GM18519 (cell line): ENCODE results near the gene PDGFA.

Experiments
- ATAC-seq: cut with Tn5 transposase; IDR thresholded peaks from one replicate; pipeline ENCODE4 v1.9.1; 2021; ENCODE audit warnings: mild to moderate bottlenecking, moderate library complexity; ENCODE audit not compliant: unreplicated experiment, low FRiP score

Gene PDGFA

DNA sequence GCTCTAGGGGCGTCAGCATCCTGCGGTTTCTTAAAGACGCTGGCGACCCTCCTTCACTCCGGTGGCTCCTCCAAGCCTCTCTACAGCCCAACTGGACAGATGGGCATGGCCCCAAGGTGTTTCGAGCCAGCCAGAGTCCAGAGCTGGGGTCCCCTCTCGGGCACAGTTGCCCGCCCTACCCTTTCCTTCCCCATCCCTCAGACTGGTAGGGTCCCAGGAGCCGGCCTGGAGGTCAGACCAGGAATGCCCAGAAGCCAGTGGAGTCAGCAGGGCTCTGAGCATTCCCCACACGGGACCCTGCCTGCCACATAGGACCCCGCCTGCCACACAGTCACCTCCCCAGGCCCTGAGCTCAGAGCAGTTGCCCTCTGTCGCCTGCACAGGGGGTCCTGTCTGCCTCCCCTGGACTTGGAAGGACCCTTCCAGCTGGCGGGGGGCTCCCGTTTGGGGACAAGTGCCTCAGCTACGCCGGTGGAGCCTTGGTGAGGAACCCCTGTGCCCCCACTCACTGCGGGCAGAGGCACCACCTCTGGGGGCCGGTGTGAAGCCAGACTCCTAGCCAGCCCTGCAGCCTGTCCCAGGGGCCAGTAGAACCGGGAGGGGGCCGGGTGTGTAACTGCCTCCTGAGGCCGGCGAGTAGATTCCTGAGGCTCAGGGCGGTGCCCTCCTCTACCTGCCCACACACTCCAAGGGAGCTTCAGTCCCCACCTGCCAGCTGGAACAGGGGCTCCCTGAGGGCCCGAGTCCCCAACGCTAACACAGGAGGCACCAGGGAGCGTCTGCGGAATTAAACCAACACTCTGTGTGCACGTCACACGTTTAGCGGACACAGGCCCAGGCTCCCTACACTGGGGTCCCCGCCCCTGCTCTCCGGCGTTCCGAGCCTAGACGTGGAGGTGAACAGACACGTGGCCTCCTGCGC, 19.4 kb upstream of the PDGFA start:
- ATAC-seq: no peak

DNA sequence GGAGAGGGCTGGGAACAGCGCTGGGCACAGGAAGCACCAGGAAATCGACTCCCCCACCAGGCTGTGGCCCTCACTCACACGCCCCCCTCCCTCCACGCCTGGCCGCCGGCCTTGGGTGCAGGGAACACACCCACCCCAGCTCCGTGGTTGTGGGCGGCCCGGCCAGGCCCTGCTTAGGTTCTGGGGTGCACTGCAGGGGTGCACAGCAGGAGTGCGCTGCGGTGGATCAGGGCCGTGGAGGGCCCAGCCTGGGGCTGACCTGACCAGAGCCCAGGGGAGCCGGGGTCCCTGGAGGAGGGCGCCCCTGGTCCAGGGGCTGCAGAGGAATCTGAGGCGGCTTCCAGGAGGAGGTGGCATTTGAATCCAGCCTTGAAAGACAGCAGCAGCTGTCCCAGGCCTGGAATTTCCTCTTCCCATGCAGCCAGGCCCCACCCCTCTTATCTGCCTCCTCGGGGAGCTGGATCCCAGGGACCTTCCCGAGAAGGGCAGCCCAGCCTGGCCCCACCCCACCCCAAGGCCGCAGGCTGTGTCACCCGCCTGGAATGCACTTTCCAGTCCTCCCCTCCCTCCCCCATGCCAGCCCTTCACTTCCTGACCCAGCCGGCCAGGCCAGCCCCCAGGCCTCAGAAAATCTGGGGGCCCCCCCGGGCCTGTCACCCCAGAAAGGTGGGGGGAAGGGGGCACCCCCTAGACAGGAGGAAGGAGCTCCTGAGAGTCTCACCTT, 18.4 kb upstream of the PDGFA start:
- ATAC-seq: no peak

DNA sequence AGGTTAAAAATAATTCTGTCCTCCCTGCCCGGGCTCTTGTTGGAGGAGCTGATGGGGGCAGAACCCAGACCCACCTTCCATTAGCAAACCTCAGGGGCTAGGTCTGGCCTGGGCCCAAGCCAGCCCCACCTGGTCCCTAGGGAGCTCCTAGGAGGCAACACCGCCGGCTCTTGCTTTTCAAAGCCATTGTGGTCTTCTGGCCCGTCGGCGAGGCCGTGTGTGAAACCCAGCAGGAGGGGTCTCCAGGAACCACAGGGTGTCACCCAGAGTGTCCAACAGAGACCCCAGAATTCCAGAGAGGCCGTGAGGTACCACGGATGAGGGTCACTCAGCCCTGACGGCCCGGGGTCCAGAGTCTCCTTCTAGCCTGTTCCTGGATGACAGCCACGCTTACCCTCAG, 16.6 kb upstream of the PDGFA start:
- no peak for ATAC-seq

DNA sequence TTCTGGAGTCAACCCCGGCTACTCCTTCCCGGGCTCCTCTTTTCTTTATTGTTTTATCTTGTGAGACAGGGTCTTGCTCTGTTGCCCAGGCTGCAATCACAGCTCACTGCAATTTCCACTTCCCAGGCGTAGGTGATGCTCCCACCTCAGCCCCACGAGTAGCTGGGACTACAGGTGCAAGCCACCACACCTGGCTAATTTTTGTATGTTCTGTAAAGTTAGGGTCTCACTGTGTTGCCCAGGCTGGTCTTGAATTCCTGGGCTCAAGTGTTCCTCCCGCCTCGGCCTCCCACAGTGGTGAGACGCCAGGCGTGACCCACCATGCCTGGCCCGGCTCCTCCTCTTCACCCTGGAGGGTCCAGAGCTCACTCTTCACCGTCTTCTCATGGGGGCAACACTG, 15.3 kb upstream of the PDGFA start:
- no peak for ATAC-seq

DNA sequence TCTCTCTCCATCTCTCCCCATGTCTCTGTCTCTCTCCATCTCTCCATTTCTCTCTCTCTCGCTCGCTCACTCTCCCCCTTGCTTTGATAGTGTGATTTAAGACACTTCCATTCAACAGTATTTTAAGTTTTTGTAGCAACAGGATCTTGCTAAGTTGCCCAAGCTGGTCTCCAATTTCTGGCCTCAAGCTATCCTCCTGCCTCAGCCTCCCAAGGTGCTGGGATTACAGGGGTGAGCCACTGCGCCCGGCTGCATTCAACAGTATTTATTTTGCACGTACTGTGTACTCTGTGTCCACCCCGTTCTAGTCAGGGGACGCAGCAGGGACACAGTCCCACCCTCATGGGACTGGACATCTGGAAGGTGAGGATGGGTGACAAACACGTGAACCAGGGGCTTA, 14.4 kb upstream of the PDGFA start:
- ATAC-seq: no peak

DNA sequence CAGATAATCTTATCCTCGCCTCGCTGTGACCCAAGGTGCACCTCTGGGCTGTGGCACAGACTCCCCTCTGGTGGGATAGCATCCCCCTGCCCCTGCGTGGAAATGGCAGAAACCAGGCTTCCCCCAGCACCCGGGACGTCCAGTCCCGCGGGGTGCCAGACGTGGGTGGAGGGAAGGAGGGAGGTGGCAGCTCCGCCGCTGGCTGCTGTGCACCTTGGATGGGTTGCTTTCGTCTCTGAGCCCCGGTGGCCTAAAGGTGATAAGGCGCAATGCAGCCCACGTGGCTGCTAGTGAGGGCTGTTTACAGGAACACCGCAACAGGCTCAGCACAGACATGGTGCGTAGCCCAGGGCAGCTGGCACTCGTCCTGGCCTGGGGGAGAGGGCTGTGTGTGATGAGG, 13.6 kb upstream of the PDGFA start:
- ATAC-seq: no peak

DNA sequence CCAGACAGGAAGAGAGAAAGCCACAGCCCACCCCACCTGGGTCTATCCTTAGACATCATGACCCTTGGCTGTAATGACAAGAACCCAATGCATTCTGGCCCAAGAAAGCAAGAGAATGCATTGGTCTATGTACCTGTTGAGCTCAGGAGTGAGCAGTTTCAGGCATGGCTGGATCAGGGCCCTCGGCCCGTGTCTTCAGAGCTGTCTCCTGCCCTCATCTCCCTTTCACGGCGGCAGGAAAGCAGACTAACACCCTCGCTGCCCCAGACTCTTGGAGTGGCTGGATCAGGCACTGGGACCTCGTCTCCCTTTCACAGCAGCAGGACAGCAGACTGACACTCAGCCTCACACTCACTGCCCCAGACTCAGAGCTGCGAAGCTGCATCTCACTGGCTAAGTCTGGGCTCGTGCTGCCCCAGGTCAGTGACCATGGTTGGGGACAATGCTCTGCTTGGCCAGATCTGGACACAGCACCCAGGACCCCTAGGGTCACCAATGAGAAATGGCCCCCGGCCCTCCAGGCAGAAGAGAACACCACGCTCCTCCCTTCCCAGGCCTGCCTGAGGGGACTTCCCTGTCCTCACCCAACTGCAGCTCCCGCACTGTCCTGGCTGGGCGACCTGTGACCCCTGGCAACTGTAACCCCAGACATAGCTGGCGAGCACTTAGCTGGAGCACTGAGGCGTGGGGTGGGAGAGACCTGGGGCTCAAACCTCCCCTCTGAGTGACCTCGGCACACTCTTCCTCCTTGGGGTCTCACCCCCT, 12.9 kb upstream of the PDGFA start:
- no peak for ATAC-seq

DNA sequence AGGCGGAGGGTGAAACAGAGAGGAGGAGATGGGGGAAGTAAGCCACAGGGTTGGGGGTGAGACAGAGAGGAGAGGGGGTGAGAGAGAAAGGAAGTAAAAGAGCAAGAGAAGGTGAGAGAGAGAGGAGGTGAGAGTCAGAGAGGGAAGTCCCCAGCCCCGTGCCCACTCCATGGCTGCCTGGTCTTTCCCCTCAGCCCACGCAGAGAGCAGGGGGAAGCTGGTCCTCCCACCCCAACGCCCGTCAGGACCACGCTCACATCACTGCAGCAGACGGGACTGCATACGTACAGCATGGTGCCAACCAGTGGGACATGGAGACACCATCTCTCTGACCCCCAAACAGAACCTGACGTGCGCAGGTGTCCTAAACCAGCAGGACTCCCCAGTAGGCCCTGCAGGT, 12.1 kb upstream of the PDGFA start:
- ATAC-seq: no peak

DNA sequence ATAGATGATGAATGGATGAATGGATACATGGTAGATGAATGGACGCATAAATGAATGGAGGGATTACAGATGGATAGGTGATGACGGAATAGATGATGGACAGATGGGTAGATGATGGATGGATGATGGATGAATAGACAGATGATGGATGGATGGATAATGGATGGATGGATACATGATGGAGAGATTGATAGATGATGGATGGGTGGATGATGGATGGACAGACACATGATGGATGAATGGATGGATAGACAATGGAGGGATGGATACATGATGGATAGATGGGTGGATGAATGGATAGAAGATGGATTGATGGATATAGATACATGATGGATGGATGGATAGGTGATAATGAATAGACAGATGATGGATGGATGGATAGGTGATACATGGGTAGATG, 8.8 kb upstream of the PDGFA start:
- ATAC-seq: no peak

DNA sequence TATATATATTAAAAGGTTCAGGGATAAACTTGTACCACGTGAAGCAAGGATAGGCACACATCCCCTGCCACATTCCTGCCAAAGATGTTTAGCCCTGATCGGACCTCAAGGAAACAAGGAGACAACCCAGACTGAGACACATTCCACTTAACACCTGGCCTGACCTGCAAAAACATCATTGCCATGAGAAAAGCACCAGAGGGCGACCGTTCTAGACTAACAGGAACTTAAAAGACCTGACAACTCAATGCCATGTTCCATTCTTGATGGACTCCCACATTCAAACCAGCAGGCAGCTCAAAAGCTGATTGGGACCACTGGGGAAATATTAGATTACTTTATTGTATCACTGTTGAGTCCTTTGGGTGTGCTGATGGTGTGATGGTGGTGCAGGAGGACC, 8.1 kb upstream of the PDGFA start:
- no peak for ATAC-seq

DNA sequence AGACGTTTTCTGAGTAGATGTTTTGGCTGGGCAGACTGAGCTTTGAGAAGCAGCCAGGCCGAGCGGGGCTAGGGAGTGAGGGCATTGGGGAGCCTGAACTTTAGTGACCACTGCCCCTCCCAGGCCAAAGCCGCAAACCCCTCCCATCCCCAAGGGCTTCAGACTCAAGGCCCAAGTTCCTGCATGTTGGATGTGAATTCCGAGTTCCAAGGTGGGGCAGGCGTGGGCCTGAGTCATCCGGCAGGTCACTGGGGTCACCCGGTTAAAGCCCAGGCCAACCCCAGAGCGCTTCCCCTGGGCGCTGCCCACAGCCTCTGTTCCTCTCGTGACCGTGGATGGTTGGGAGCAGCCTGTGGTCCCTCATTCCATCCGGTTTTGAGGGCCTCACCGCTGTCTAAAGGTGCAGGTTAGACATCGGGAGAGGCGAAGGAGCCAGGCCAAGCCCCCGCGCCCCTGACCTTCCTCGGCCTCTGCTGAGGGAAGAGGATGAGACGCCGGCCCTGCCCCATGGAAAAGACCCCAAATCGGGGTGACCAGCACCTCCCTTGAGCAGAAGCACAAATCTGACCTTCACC, 6.9 kb upstream of the PDGFA start:
- no peak for ATAC-seq

DNA sequence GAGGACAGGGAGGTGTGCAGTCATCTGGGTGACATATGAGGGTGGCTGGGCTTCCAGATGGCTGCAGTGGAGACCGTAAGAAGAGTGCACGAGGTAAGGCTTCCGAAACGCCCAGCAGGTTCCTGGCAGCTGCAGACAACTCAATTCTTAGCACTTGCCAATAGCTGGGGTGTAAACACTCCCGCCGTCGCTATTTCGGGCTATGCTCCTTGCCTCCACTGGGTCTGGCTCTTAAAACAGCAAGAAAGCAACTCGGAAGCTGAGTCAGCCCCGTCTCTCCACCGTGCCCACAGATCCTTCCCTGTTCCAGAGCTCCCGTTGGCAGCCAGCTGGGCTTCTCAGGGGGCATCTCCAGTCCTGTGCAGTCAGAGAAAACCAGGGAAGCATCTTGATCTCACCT, 6.1 kb upstream of the PDGFA start:
- ATAC-seq: no peak

DNA sequence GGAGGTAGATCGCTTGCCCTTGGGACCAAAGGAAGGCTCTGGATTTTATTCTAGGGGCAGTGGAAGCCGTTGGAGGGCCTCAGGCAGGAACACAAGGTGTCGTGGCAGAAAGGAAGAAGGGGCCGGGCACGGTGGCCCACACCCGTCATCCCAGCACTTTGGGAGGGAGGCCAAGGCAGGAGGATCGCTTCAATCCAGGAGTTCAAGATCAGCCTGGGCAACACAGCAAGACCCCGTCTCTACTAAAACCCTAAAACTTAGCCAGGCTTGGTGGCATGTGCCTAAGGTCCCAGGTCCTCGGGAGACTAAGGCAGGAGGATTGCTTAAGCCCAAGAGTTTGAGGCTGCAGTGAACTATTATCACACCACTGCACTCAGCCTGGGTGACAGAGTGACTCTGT, 5.2 kb upstream of the PDGFA start:
- ATAC-seq: no peak

DNA sequence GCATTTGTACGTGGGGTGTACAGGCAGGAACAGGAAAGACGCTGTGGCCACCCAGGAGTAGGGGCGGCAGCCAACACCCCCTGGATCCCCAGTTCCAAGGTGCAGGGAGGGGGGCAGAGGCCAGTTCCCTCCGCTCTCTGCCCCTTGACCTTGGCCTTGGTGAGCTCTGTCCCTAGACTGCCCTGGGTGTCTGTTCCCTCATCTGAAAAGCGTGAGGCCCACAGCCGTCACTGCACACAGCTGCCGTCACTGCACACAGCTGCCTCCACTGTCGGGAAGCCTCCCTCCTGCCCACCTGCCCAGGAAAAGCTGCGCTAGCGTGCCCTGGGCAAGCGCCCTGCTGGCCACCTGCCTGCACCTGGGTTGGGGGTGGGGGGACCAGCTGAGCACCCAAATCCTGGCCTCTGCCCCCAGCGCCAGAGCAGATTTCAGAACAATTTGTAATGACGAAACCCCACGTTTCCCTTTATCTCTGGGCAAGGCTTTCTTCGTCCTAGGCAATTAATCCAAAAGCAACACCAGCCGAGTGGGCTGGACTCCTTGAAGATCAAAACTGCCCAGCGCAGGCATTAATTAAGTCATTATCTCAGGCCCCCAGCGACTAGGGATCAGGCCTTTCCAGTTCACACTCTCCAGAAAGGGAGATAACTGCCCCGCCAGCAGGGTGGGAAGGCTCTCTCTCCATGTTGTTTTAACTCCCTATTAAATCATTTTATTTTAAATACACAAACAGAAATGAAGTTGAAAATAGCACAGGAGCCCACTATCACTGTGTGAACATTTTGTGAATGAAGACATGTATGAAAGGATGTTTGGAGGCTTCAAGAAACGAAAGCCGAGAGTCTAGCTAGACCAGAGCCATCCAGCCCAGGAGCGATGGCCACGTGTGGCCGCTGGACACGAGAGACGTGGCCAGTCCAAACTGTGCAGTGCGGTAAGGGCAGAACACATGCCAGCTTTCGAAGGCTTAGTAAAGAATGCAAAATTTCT, 4.0 kb upstream of the PDGFA start:
- no peak for ATAC-seq

DNA sequence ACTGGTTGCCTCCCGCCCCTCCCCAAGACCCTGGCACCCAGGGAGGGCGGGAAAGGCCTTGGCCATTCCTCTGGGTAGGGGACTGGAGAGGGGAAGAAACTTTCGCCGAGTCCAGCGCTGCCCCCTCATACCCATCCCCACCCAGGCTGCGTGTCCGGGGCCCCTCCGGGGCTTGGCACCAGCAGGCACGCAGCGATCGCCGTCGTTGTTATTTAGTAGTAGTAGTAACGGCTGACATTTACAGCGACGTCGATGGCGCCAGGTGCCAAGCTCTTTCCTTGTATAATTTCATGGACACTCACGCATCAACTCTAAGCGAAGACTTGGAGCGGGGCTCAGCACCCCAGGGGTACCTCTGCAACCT, 3.3 kb upstream of the PDGFA start:
- no peak for ATAC-seq

DNA sequence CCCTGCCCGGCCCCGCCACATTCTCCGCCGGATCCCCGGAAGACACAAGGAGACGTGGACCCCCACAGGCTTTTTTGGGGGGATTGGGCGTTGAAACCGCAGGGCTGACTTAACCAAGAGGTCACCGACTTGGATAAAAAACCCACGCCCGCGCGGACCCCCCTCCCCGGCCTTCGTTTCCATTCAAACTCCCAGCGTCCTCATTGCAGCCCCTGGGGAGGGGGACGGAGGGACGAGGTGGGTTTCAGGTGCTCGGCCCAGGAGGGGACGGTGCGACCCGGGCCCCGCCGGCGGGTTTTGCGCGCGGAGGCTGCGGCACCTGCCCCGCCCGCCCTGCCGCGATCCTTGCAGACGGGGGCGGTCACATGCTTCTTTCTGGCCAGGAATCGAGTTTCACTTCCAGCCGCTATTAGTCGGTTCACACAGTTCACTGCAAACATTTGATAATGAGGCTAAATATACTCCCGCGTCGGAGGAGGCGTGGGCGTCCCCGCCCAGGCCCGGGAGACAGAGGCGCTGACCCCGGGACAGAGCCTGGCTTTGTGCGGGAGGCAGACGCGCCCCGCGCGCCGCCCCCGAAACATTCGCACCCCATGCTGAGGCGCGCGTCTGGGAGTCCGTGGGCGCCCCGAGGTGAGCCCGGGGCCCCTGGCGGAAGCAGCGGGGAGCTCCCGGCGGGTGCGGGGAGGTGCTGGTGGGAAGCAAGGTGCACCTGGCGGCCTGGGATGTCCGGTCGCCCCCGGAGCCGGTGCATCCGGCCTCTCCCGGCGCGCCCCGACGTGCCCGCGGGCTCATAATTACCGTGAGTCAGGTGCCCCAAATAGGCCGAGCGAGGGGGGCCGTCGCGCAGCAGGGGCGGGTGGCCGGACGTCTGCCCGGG, 2.7 kb upstream of the PDGFA start:
- ATAC-seq: no peak

DNA sequence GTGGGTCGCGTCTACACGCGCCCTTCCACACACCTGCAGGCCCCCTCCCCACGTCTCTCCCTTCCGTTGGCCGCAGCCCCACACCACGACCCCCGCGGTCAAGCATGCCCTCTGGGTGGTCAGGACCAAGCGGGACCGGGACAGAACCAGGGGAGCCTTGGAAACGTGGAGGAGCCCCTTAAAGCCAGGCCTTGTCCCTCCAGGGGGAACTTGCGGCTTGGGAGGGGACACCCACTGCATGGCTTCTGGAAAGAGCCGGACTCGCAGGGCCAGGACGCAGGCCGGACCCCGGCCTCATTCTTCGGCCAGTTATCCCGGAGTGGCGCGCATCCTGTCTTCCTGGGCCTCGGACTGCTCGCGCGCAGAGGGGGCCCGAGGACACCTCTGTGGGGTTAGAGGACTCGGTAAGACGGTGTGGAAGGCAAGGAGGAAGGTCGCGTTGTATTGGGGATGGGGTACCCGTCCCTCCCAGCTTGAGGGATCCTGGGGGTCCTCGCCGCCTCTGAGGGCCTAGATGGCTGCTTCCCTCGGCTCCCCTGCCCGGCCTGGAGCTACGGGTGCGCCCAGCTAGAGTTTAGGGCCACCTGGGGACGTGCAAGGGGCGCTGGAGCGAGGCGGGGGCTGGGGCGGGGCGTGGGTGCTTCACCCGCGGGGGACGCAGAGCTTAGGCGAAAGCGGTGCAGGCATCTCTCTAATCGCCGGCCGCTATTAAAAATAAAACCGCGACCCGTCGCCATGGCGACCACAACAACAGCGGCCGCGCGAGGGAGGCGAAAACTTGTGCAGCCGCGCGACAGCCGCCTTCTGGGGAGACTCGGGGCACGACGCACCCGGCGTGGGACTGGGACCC, 1.8 kb upstream of the PDGFA start:
- no peak for ATAC-seq
